ENCODE measurements around the gene ACSL4. TPM values are rescaled to one million over a fixed set of nuclear protein-coding genes. Genes with fewer than 3 reads are reported as not detected.
"Not testable (repeated sequence)": the region's sequence is repeated elsewhere in the genome, so short reads cannot be mapped to it uniquely, and the experiment has no call there.

ACSL4 gene
- total RNA-seq, 1 experiment from 2014 or later: 57.6 TPM

GRCh38 chrX:109732017-109732801 is 848 bp downstream of the ACSL4 start:
- peak; percentile 42 for DNase-seq (ENCODE audit: low read depth)

- no peak for DNase-seq (ENCODE audit: low read depth)
Measured at GRCh38 chrX:109728173-109728535, 4.9 kb downstream of the ACSL4 start.

DNA sequence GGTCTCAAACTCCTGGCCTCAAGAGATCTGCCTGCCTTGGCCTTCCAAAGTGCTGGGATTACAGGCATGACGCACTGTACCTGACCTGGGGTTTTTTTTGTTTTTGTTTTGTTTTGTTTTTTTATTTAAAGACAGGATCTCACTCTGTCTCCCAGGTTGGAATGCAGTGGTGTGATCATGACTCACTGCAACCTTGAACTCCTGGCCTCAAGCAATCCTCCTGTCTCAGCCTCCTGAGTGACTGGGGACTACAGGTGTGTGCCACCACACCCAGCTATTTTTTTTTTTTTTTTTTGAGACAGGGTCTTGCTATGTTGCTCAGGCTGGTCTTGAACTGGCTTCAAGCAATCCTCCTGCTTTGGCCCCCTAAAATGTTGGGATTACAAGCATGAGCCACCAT is 8.1 kb downstream of the ACSL4 start:
- not testable (repeated sequence) for DNase-seq (ENCODE audit: low read depth)

GRCh38 chrX:109720947-109721346 is 12.1 kb downstream of the ACSL4 start:
- DNase-seq (ENCODE audit: low read depth): no peak

DNA sequence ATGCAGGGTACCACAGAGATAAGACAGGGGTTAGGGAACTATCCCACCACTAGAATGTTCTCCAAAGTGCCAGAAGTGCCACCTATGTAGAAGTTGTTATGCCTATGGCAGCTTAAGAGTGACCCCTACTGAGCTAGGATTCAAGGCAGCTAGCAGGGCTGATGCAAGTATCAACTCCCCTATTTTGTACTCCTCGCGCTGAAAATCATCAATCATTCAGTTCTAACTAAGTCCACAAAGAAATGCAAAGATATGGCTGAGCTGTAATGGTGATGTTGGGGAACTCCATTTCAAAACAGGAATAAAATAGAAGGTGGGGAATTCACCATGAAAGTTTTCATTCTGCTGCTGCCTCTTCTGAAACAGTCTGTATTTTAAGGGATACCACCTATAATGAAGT is 13.8 kb downstream of the ACSL4 start:
- DNase-seq (ENCODE audit: low read depth): no peak

DNA sequence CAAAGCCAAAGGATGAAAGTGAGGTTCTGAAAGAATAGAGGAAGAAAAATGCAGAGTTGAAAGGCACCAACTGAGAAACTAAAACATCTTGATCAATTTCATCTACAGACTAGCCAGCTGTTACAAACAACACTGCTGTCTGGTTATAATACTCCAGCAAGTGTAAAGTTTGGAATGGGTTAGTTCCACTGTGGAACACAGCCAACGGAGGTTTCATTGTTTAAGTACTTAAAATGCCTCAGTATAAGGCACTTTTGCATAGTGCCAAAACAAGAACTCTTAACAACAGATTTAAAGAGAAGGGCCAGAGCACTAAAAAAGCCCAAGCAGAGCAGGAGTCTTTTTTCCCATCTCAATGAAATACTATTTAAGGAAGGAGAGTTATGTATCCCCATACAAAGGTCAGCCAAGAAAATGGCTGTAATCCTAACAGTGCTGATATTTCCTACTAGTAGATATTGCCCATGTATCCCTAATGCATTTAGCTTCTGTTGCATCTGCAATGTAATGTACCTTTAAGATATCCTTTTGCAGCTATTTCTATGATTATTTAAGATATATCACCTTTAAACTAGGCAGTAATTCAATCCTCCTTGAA is 16.5 kb downstream of the ACSL4 start:
- no peak for DNase-seq (ENCODE audit: low read depth)

DNA sequence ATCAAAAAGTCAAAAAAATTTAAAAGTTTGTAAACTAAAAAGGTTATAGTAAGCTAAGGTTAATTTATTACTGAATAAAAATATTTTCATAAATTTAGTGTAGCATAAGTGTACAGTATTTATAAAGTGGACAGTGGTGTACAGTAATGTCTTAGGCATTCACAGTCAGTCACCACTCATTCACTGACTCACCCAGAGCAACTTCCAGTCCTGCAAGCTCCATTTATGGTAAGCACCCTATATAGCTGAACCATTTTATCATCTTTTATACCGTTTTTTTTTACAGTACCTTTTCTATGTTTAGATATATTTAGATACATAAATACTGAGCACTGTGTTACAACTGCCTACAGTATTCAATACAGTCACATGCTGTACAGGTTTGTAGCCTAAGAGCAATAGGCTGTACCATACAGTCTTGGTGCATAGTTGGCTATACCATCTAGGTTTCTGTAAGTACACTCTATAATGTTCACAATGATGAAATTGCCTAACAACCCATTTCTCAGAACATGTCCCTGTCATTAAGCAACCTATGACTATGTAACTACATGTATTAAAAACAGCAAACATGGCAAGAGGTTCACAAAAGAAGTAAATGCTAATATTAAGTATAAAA is 18.6 kb downstream of the ACSL4 start:
- peak; percentile 72 for DNase-seq (ENCODE audit: low read depth)

DNA sequence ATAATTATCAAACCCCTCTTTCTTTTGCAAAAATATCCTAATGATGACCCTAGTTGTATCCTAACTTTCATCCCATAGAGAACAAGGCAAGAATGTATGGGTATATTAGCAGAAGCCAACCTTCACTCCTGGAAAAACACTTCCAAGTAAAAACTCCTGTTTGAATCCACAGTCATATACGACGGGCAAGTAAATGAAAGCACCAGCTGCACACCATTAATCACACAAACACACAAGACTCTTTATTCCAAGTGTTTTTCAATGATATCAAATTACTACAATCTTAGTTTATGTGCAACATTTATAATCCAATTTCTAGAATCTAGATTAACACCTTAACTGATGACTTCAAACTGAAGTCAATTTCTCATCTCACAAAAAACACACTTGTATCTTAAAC is 22.9 kb downstream of the ACSL4 start:
- no peak for DNase-seq (ENCODE audit: low read depth)

DNA sequence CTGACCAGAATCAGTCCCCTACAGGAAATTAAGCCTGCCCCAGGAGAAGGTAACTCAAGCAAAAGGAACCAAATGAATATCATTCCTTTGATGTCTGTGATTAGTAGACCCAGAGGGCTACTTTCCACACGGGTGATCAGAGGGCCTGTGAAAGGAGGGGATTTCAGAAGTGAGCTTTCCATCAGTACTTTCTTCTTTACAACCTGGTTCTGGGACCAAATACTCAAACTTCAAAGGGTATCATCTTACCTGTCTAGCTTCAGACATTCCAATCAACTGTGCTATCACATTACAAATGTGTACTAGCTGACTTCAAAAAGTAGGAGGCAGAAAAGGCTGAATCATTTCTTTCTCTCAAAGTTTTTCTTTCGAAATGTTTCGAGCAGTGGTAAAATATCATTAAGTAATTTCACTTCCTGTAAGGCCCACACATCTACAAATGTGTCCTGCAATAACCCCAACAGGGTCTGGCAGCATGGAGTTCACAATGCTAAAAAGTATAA is 23.9 kb downstream of the ACSL4 start:
- DNase-seq (ENCODE audit: low read depth): peak; percentile 35

DNA sequence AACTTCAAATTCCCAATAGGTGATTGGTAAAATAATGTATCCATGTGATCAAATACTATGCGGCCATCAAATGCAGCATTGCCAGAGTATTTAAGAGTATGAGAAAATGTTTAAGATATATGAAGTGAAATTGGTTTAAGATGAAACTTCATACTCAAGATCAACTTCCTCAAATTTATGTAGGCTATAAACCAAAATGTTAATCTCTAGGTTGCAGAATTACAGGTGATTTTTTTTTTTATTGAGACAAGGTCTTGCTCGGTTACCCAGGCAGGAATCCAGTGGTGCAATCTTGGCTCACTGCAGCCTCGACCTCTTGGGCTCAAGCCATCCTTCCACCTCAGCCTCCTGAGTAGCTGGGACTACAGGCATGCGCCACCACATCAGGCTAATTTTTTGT is 25.3 kb downstream of the ACSL4 start:
- DNase-seq (ENCODE audit: low read depth): no peak

- DNase-seq (ENCODE audit: low read depth): peak; percentile 23
Measured at GRCh38 chrX:109707319-109707718, 25.7 kb downstream of the ACSL4 start.

DNA sequence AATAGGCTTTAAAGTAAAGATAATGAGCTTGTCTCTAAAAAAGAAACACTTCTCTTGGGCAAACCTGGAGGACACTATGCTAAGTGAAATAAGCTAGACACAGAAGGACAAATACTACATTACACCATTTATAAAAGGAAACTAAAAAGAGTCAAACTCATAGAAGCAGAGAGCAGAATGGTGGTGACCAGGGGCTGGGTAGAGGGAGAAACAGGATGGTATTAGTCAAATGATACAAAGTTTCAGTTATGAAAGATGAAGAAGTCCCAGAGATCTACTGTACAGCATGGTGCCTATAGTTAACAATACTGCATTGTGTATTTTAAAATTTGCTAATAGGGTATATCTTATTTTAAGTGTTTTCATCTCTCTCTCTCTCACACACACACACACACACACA is 28.5 kb downstream of the ACSL4 start:
- DNase-seq (ENCODE audit: low read depth): no peak

DNA sequence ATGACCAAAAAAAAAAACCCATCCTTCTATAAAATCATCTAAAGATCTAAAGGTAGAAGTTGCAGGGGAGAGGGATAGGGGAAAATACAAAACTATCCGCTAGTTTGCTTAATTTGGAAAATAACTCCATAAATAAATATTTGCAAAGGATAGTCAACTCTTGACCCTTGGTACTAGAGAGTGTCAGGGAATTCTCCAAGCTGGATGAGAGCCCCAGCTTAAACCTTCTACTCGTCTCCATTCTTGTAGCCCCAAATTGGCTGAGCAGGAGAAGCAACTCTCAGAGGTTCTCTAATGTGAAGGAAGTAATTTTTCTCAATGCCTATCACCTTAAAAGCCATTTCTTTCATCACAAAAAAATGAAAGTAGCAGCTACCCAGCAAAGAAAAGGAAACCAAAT is 35.2 kb downstream of the ACSL4 start:
- no peak for DNase-seq (ENCODE audit: low read depth)

DNA sequence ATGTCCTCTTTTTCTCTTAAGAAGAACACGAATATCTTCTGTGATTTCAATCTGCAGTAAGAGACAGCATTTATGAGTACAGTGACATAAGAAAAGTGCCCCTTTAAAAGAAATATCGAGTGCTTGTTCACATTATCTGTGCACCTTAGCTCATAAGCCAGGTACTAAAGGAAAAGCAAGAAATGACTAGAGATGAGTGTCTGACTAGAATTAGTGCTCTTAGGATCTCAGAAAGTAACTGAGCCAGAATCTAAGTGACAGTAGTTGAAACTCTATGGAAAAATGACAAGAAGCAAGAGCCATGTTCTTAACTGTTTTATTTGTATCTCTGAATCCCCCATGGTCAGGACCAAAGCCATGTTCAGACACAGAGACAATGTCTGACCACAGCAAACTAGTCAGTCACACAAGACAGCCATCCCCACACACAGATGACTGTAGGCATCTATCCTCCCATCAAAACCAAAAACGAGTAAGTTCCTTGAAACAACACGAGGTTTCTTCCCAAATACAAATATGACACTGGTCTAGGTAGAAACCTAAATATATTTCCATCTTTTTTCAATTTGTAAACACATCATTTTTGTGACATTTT is 36.8 kb downstream of the ACSL4 start:
- no peak for DNase-seq (ENCODE audit: low read depth)

- no peak for DNase-seq (ENCODE audit: low read depth)
Measured at GRCh38 chrX:109695637-109696036, 37.4 kb downstream of the ACSL4 start.

GRCh38 chrX:109691752-109692151 is 41.3 kb downstream of the ACSL4 start:
- DNase-seq (ENCODE audit: low read depth): no peak

DNA sequence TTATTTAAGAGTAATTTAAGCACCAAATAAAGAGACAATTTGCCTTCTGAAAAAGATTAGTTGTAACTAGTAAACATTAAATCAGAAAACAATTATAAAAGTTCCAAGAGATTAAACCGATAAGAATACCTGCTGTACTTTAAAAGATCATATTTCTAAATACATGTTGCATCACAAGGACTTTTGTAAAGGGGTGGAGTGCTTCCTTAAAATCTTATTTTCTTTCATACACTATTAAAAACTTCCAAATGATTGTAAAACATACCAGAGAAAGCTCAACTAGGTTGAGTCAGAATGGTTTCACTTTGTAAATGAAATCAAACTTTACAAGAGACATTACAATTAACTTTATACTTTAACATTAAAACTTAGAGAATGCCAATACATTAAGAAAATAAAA is 41.8 kb downstream of the ACSL4 start:
- no peak for DNase-seq (ENCODE audit: low read depth)

DNA sequence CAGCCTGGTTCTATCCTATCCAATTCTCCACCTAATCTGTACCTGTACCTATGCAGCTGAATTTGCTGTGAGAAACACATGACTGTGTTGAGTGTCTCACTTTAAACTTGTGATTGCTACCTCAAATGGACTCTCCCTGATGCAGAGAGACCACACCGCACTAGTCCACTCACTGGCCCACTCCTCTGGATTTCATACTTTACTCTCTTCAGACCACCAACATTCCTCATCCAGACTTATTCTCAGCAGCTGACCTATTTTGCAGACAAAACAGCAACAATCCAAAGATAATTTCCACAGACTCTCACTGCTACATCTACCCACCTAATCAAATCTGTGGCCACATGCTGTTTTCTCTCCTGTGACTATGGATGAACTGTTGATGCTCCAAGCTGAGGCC is 45.2 kb downstream of the ACSL4 start:
- no peak for DNase-seq (ENCODE audit: low read depth)

DNA sequence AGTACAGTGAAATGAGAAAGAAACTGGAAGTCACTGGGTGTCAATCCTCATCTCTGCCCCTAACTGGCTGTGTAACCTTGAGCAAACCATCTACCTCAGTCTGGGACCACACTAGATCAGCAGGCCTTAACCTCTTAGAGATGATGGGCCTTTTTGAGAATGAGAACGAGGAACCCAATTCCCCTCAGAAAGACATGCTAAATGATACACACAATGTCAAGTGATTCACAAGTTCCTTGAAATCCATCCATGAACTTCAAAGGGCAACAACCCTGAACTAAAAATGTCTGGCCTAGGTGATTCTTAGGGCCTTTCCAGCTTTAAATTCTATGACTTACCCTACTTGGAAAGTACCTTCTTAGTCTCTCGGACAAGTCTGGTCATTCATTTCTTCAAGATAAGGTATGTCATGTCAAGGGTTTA is 47.4 kb downstream of the ACSL4 start:
- DNase-seq (ENCODE audit: low read depth): no peak

- no peak for DNase-seq (ENCODE audit: low read depth)
Measured at GRCh38 chrX:109684136-109684535, 48.9 kb downstream of the ACSL4 start.

DNA sequence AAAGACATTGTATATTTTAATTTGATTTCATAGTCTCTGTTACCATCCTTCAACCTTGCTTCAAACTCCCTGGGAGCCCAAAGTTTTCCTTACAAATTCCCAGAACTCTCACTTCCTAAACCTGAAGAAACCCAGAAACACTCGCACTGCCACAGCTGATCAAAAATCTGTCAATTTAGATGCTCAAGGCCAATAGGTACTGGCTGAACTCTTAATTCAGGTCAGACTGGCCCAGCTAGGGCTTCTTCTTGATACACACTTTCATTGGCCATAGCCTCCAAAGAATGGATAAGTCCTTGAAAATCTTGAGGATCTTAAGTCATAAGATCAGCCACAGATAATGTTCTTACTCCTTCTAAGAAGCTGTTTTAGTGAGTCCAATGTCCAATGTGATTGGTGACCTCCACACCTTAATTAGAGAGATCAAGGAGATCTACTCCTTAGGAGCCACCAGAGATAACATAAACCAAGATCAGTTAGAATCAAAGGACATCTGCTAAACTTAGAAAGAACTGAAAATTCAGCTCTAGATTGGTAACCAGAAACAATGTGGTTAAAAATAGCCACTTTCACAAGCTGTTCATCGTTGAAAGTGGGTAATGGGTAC is 51.5 kb downstream of the ACSL4 start:
- DNase-seq (ENCODE audit: low read depth): no peak

DNA sequence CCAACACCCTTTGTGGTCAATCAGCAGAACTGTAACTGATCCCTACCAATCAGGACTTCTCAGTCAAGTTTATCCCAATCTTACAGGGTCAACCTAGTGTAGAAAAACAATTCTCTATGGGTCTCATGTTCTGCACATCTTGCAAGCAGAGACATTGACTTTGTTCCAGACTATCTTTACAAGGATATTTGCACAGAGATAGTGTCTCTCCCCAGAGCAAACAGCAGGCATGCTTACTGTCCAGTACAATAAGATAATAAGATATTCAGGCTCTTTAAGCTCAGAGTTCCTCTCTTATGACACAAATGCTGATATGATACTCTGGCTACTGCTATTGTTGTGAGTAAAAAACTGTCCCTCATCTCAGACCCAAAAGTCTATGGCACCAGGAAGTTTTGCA is 53.2 kb downstream of the ACSL4 start:
- no peak for DNase-seq (ENCODE audit: low read depth)
